Left renal pelvis (tissue), 4 donors: ENCODE measurements around the gene PLAAT3. TPM values are rescaled to one million over a fixed set of nuclear protein-coding genes. Genes with fewer than 3 reads are reported as not detected.
"Not testable (repeated sequence)": the region's sequence is repeated elsewhere in the genome, so short reads cannot be mapped to it uniquely, and the experiment has no call there.

Source experiments
- DNase-seq, 4 donors: peaks; one replicate each; pipeline ENCODE4 v3.0.0-alpha.2; 2013; ENCODE audit warnings: low read depth in 4 of 4, low spot score in 3 of 4
- polyA plus RNA-seq, 4 donors: library from polyadenylated mRNA; unstranded; fragments of 120-200 nt; gene quantifications; one replicate each; pipeline ENCODE4 v1.2.1, GENCODE V29; 2013; ENCODE audit not compliant: insufficient read length in 4 of 4

The PLAAT3 gene
- polyA plus RNA-seq, 4 donors, result 9.4 to 23.0 (median 13.2) TPM

DNA sequence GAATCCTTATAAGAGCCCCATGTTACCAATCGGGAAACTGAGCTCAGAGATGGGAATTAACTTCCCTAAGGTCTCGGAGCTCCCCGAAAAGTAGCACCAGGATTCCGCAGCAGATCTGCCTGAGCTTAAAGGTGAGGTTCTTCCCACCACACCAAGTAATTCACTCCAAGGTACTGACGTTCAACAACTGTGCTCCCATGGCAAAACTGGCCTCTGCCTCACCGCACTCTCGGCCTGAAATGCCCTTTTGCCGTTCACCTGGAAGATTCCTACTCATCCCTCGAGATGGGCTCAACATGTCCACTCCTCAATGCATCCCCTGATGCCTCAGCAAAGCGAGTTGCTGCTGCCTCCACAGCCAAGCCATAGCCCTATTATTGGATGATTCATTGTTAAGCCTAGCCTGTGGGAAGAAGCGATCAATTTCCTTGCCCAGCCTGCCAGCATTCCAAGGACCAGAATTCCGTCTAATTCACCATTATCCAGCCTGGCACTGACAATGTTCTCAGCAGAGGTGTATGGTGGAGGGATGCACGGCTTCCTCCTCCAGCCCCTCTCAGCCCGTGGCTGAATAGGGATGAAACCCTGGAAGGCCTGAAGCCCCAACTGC, 4.2 kb downstream of the PLAAT3 start:
- no peak for DNase-seq

DNA sequence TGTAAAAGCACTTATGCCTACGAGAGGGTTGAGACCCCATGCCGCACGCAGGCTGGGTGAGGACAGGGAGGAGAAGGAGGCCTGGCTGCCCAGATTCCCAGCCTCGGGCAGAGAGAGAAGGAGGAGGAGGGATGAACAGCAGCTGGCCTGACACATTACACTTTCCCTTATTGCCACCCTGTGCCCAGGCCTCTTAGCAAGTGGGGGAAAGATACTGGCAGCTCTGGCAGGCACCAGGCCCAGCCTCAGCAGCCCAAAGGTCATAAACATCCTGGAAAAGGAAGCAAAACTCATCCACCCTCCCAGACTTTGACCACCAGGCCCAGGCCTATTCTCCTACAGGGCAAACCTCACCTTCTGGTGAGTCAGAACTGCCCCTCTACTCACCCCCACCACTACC, 4.7 kb downstream of the PLAAT3 start:
- DNase-seq, result no peak

GRCh38 chr11:63608353-63609345, 5.6 kb downstream of the PLAAT3 start:
- DNase-seq, result no peak

DNA sequence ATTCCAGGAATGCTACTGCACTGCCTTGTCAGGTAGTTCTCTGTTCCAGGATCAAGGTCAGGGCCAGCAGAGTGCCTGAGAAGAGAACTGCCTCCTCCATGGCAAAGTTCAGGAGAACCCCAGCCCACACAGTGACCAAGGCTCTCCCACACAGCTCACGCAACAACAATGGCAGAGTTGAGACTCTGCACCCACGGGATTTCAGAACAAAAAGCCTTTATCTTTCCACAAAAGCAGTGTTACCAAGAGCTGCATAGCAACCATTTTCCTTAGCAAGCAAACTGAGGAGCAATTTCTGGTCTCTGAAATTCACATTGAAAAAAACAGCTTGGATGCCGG, 11.1 kb downstream of the PLAAT3 start:
- no peak for DNase-seq

DNA sequence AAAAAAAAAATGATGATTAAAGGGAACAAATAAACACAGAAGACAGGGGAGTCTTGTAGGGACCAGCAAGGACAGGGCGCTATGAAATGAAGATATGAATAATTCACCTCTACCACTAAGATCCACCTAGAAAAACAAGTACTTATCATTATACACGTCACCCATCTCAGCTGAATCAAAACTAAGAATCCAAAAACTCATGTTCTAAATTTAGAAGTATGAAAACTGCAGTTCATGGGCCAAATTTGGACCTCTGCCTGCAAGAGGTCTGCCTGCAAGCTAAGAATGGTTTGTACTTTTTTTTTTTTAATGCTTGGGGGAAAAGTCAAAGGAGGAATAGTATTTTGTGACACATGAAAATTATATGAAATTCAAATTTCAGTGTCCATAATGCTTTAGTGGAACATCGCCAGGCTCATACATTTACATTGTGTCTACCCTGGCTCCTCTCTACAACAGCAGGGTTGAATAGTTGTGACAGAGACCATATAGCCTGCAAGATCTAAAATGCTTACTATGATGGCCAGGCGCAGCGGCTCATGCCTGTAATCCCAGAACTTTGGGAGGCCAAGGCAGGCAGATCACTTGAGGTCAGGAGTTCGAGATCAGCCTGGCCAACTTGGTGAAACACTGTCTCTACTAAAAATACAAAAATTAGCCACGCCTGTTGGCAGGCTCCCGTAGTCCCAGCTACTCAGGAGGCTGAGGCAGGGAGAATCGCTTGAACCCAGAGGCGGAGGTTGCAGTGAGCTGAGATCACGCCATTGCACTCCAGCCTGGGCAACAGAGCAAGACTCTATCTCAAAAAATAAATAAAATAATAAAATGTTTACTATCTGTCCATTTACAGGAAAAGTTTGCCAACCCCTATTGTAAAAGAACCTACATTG, 11.7 kb downstream of the PLAAT3 start:
- DNase-seq, result not testable (repeated sequence)

GRCh38 chr11:63599211-63600122, 14.8 kb downstream of the PLAAT3 start:
- no peak for DNase-seq

DNA sequence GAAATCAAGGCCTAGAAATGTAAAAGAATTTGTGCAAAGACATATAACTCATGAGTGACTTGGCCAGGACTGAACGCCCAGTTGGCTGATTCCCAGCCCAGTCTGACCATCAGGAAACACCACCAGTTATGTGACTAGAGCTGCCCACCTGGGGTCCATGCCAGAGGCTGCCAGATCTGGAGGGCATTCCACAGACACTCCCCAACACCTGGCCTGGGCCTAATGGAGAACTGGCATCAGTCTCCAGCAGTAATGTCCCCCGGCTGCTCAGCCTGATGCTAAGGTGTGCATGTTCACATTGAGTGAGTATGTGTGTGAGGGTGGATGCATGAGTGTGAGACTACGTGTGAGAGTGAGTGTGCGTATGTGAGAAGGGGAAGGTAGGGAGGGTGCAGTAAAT, 15.7 kb downstream of the PLAAT3 start:
- DNase-seq, result no peak

- DNase-seq, result no peak
Observed at GRCh38 chr11:63595296-63595695, 18.9 kb downstream of the PLAAT3 start.

DNA sequence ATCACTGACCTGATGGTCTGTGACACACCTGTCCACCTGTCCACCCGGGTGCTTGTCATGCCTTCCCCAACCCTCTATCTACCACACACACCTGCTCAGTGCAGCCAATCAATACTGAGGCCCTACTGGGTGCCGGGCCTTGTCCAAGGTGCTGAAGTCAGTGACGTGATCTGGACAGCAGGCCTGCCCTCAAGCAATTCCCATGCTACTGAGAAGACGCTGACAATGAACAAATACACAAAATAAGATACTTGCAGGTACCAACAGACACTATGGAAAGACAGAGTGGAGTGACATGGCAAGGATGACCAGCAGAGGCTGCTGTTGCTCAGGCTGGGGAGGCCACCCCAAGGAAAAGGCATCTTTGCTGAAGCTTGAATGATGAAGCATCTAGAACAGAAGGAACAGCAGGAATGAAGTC, 21.2 kb downstream of the PLAAT3 start:
- no peak for DNase-seq

- no peak for DNase-seq
Observed at GRCh38 chr11:63590024-63590788, 24.0 kb downstream of the PLAAT3 start.

DNA sequence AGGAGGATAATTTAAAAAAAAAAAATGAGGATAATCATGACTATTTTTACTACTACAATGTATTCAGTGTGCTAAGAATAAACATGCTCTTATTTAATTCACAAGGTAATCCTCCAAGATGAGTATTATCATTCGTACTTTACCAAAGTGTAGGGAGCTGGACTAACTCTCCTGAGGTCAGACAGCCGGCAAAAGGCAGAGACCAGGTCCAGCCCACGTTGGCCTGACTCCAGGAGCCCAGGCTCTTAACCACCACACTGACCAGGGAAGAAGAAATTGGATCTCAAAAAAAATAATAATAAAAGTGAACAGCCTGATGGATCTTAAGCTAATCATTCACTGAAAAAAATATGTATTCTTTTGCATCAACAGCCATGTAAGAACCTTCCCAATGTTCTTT, 25.2 kb downstream of the PLAAT3 start:
- DNase-seq, result no peak

GRCh38 chr11:63586451-63587166, 27.6 kb downstream of the PLAAT3 start:
- no peak for DNase-seq

DNA sequence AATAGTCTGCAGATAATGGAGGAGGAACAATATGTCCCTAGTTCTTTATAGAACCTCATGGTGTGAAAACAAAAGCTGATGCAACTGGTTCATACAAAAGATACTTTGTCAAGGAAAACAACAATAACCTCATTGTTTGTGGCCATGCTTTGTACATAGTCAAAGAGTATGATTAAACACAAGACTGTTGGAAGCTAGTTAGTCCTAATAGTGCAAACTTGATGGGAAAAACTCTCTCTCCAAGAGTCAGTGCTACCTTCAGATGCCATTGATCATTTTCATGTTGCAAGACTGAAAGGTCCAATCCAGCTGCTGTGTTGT, 30.9 kb downstream of the PLAAT3 start:
- DNase-seq, result no peak

DNA sequence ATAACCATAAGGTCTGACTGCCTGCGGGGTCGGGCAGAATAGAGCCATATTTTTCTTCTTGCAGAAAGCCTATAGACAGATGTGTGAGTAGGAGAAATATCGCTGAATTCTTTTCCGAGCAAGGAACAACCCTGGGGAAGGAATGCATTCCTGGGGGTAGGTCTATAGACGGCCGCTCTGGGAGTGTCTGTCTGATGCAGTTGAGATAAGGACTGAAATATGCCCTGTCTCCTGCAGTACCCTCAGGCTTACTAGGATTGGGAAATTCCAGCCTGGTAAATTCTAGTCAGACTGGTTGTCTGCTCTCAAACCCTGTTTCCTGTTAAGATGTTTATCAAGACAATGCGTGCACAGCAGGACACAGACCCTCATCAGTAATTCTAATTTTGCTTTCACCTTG, 33.0 kb downstream of the PLAAT3 start:
- DNase-seq, result not testable (repeated sequence)

DNA sequence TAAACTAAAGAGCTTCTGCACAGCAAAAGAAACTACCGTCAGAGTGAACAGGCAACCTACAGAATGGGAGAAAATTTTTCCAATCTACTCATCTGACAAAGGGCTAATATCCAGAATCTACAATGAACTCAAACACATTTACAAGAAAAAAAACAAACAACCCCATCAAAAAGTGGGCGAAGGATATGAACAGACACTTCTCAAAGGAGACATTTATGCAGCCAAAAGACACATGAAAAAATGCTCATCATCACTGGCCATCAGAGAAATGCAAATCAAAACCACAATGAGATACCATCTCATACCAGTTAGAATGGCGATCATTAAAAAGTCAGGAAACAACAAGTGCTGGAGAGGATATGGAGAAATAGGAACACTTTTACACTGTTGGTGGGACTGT, 35.4 kb downstream of the PLAAT3 start:
- not testable (repeated sequence) for DNase-seq

- DNase-seq, result no peak
Observed at GRCh38 chr11:63574856-63575602, 39.2 kb downstream of the PLAAT3 start.

GRCh38 chr11:63573881-63574855, 40.1 kb downstream of the PLAAT3 start:
- DNase-seq, result peak; percentile 35 to 50 (median 48)
